Measurements from ENCODE around the gene XYLB. TPM values are rescaled to one million over a fixed set of nuclear protein-coding genes. Genes with fewer than 3 reads are reported as not detected.

XYLB gene
- total RNA-seq, 2 donors from 2014 or later, result 7.8 to 49.8 TPM

GRCh38 chr3:38370861-38371260 lies 24.3 kb downstream of the XYLB start:
- no peak for DNase-seq
- no peaks in the 10 kb centered on the region for H3K27me3 ChIP-seq
- H3K4me1 ChIP-seq, result peaks cover under 1% of the 10 kb centered on the region
- ATAC-seq, result no peak
- H3K9me3 ChIP-seq, result no peaks in the 10 kb centered on the region
- intact Hi-C loops (cut with DNase I), result no loop called here
- WGBS, 2 donors, result 68 to 85% methylated on average over 3 to 4 of the region's 4 CpGs
- no peak overlapping the region for H3K27ac ChIP-seq
- peaks cover 0 to 2% of the 10 kb centered on the region in 2 donors for H3K36me3 ChIP-seq (replicated peaks in 1 of 2; ENCODE audit: insufficient read depth in 1 of 2, low read depth in 2 of 2)
- no peak for TF ChIP-seq POLR2A (IDR thresholded peaks at IDR 0.05)
- TF ChIP-seq CTCF (IDR thresholded peaks at IDR 0.05), result no peak
- H3K4me3 ChIP-seq, result no peak overlapping the region

- Histone ChIP-seq H3K4me3 (no peak overlapping the region), H3K9me3 (no peaks in the 10 kb centered on the region), H3K4me1 (no peaks in the 10 kb centered on the region), H3K27ac (no peak overlapping the region), H3K27me3 (no peaks in the 10 kb centered on the region), H3K36me3 (replicated peaks in 1 of 2; ENCODE audit: insufficient read depth in 1 of 2, low read depth in 2 of 2) (peaks cover 0 to 4% of the 10 kb centered on the region in 2 donors)
- DNase-seq (no peak), ATAC-seq (no peak)
- TF ChIP-seq POLR2A (IDR thresholded peaks at IDR 0.05) (no peak), CTCF (IDR thresholded peaks at IDR 0.05) (no peak)
- WGBS, 2 donors, result 77 to 86% methylated on average over 15 of the region's 15 CpGs
- intact Hi-C loops (cut with DNase I), result no loop called here
These were observed 25.1 kb downstream of the XYLB start for GRCh38 chr3:38371541-38372213.

GRCh38 chr3:38372214-38372601 lies 25.6 kb downstream of the XYLB start:
- Histone ChIP-seq H3K4me1 (no peaks in the 10 kb centered on the region), H3K9me3 (no peaks in the 10 kb centered on the region), H3K27me3 (no peaks in the 10 kb centered on the region), H3K27ac (no peak overlapping the region), H3K36me3 (replicated peaks in 1 of 2; ENCODE audit: insufficient read depth in 1 of 2, low read depth in 2 of 2) (peaks cover 0 to 6% of the 10 kb centered on the region in 2 donors), H3K4me3 (no peak overlapping the region)
- intact Hi-C loops (cut with DNase I), result no loop called here
- TF ChIP-seq CTCF (IDR thresholded peaks at IDR 0.05) (no peak), POLR2A (IDR thresholded peaks at IDR 0.05) (no peak)
- 74 to 92% methylated on average over 5 of the region's 5 CpGs for WGBS, 2 donors
- DNase-seq, result no peak
- no peak for ATAC-seq

- DNase-seq, result no peak
- WGBS, 2 donors, result 79 to 96% methylated on average over 7 to 9 of the region's 9 CpGs
- intact Hi-C loops (cut with DNase I), result no loop called here
These were observed 27.6 kb downstream of the XYLB start for GRCh38 chr3:38374221-38374620.

More at GRCh38 chr3:38374221-38374620, 27.6 kb downstream of the XYLB start:
- peaks cover 0 to 14% of the 10 kb centered on the region in 2 donors for H3K36me3 ChIP-seq (replicated peaks in 1 of 2; ENCODE audit: insufficient read depth in 1 of 2, low read depth in 2 of 2)
- H3K9me3 ChIP-seq, result no peaks in the 10 kb centered on the region
- H3K4me1 ChIP-seq, result no peaks in the 10 kb centered on the region
- no peak for ATAC-seq
- no peak overlapping the region for H3K27ac ChIP-seq
- TF ChIP-seq CTCF (IDR thresholded peaks at IDR 0.05) (no peak), POLR2A (IDR thresholded peaks at IDR 0.05) (no peak)
- H3K27me3 ChIP-seq, result no peaks in the 10 kb centered on the region
- H3K4me3 ChIP-seq, result no peak overlapping the region
